LNCaP clone FGC (cell line): ENCODE measurements around the gene C3orf85.
"Not testable (repeated sequence)": the region's sequence is repeated elsewhere in the genome, so short reads cannot be mapped to it uniquely, and the experiment has no call there.

Source experiments
- DNase-seq: peaks from one replicate; pipeline ENCODE4 v3.0.0-alpha.2; 2011; ENCODE audit warnings: low read depth
- H3K4me3 ChIP-seq: 2 replicates; pipeline ENCODE4 v1.5.1; 2011; ENCODE audit warnings: mild to moderate bottlenecking, low read depth, low read length, control low read depth
- TF ChIP-seq, protein P1 (sequence below): IDR thresholded peaks from 2 replicates; pipeline ENCODE4 v1.5.1; 2012; ENCODE audit warnings: mild to moderate bottlenecking; ENCODE audit not compliant: control insufficient read depth, insufficient read depth; ENCODE audit errors: extremely low read depth

Gene C3orf85

DNA sequence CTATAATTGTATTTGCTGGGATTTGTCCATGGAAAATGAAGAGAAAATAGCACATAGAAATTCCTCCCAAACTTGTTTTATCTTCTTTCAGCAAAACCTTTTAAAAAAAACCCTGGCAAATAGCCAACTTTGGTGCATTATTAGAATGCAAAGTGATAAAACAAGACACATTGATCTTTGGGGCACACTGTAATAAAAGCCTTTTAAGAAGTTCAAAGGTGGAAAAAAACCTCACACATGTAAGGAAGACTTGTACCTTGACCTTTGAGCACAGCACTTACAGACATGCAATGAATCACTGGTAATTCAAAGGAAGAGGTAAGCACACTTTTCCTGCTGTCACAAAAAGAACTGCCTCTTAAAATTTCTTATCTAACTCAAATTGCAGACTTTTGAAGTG is 10.6 kb upstream of the C3orf85 start:
- H3K4me3 ChIP-seq = no peak overlapping the region
- DNase-seq = no peak
- TF ChIP-seq, protein P1, sequence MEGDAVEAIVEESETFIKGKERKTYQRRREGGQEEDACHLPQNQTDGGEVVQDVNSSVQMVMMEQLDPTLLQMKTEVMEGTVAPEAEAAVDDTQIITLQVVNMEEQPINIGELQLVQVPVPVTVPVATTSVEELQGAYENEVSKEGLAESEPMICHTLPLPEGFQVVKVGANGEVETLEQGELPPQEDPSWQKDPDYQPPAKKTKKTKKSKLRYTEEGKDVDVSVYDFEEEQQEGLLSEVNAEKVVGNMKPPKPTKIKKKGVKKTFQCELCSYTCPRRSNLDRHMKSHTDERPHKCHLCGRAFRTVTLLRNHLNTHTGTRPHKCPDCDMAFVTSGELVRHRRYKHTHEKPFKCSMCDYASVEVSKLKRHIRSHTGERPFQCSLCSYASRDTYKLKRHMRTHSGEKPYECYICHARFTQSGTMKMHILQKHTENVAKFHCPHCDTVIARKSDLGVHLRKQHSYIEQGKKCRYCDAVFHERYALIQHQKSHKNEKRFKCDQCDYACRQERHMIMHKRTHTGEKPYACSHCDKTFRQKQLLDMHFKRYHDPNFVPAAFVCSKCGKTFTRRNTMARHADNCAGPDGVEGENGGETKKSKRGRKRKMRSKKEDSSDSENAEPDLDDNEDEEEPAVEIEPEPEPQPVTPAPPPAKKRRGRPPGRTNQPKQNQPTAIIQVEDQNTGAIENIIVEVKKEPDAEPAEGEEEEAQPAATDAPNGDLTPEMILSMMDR = no peak

DNA sequence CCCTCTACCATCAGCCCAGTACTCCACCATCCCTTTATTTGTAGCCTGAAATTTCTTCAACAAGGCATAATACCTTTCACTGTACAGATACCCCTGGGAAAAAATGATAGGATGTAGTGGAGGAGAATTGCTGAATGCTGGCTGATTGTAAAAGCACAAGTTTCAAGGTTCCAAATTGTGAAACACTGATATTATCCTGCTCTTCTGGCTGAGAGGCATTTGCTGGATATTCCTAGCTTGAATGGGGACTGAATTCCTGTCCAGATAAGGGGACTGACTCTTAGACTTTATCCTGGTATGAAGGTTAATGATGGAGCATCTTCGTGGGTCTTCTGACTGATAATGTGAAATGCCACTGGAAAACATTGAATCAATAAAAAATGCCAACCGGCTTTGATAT is 9.0 kb upstream of the C3orf85 start:
- H3K4me3 ChIP-seq = no peak overlapping the region
- DNase-seq = no peak
- TF ChIP-seq, protein P1 = no peak

DNA sequence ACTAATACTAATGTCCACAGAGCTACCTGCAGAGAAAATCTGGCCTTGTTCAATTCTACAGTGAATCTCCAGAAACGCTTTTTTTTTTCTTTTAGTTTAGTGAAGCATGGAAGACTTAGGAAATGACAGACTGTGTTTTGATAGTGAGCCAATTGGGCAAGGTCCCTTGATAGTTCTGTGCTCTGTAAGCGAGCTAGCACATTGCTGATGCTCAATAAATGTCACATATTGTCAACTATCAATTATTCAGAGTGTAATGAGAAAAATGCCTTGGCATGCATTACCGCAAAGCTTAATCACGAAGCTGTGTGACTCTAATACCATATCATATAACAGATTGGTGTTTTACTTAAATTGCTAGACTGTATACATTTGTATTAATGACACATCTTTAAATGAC is 5.2 kb upstream of the C3orf85 start:
- TF ChIP-seq, protein P1 = no peak
- DNase-seq = no peak
- no peak overlapping the region for H3K4me3 ChIP-seq

DNA sequence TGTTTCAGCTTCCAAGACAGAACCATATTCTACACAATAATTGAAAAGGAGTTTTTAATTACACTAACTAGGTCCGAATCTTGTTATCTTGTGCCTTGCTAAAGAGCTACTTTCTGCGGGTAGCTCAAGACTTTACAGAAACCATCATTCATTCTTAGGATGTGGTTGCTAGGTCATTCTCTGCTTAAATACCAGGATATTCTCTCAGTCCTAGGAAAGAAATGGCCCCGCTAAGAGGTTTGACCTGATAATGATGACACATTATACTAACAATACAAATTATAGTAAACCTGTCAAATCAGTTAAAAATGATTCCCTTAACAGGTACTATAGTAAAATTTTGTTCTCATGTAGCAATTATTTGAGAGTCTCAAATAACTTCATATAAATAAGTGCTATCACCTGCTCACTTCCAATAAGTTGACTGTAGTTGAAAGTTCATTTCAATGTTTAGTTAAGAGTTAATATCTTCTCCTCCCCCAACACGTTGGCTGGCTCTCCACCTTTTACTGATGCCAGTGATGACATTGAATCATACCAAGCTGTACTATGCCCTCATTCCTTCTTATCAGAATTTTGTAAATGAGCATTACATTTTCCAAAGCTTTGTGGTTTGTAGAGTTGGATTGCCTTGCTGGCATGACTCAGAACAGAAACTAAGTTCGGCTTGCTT is 3.6 kb upstream of the C3orf85 start:
- TF ChIP-seq, protein P1 = no peak
- no peak for DNase-seq
- no peak overlapping the region for H3K4me3 ChIP-seq

DNA sequence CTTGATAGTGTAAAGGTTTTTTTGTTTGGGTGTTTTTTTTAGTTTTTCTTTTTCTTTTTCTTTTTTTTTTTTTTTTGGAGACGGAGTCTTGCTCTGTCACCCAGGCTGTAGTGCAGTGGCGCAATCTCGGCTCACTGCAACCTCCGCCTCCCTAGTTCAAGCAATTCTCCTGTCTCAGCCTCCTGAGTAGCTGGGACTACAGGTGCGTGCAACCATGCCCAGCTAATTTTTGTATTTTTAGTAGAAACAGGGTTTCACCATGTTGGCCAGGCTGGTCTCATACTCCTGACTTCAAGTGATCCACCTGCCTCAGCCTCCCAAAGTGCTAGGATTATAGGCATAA is 3.1 kb upstream of the C3orf85 start:
- H3K4me3 ChIP-seq, DNase-seq: not testable (repeated sequence)

DNA sequence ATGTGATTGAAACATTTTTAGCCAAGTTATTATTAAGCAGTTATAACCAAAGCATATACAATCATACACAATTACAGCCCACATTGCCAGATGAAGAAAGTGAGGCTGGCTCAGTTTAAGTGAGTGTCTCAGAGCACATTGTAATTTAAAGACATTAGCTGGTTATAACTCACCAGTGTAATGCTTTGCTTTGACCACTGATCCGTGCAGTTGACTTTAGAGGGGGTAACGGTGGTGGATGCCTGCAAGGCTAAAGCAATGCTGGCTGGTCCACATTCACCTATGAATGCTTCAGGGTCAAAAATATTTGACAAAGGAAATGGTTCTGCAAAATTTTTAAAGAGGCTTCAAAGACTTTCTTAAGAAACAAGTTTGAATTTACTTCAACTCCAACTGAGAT is 1.2 kb downstream of the C3orf85 start:
- TF ChIP-seq, protein P1 = no peak
- DNase-seq = no peak
- no peak overlapping the region for H3K4me3 ChIP-seq

DNA sequence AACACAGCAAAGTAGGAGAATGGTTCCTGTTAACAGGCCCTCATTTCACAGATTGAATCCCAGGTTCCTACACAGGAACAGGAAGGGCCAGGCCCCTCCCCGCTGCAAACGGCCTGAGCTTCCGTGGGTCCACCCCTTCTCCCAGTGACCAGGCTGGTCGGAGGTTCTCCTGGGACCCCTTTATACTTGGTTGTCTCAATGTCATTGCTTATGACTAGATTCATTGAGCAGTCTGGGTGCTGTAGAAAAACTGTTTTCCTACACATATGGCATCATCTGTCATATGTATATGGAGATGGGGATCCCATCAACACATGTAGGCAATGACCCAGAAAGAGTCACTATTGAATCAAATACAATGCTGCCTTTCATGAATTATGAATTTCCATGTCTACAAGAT is 3.8 kb downstream of the C3orf85 start:
- DNase-seq = no peak
- H3K4me3 ChIP-seq = no peak overlapping the region
- TF ChIP-seq, protein P1 = no peak
